ENCODE measurements around the gene TMEM154. TPM values are rescaled to one million over a fixed set of nuclear protein-coding genes. Genes with fewer than 3 reads are reported as not detected.
"Not testable (repeated sequence)": the region's sequence is repeated elsewhere in the genome, so short reads cannot be mapped to it uniquely, and the experiment has no call there.

TMEM154 gene
- total RNA-seq, 1 experiment from 2014 or later: 4.2 TPM

GRCh38 chr4:152672206-152673092, 7.3 kb downstream of the TMEM154 start:
- DNase-seq (ENCODE audit: extremely low read depth, low read depth): no peak

GRCh38 chr4:152668338-152668964, 11.3 kb downstream of the TMEM154 start:
- DNase-seq (ENCODE audit: extremely low read depth, low read depth): no peak

GRCh38 chr4:152667781-152668180, 12.0 kb downstream of the TMEM154 start:
- no peak for DNase-seq (ENCODE audit: extremely low read depth, low read depth)

- no peak for DNase-seq (ENCODE audit: extremely low read depth, low read depth)
Observed at GRCh38 chr4:152666946-152667345, 12.9 kb downstream of the TMEM154 start.

GRCh38 chr4:152665691-152666395, 14.0 kb downstream of the TMEM154 start:
- DNase-seq (ENCODE audit: extremely low read depth, low read depth): no peak

GRCh38 chr4:152664067-152664378, 15.8 kb downstream of the TMEM154 start:
- not testable (repeated sequence) for DNase-seq (ENCODE audit: extremely low read depth, low read depth)

GRCh38 chr4:152663203-152664066, 16.4 kb downstream of the TMEM154 start:
- DNase-seq (ENCODE audit: extremely low read depth, low read depth): no peak

GRCh38 chr4:152661649-152662048, 18.1 kb downstream of the TMEM154 start:
- no peak for DNase-seq (ENCODE audit: extremely low read depth, low read depth)

GRCh38 chr4:152660526-152660925, 19.3 kb downstream of the TMEM154 start:
- DNase-seq (ENCODE audit: extremely low read depth, low read depth): no peak

- no peak for DNase-seq (ENCODE audit: extremely low read depth, low read depth)
Observed at GRCh38 chr4:152659806-152660205, 20.0 kb downstream of the TMEM154 start.

- no peak for DNase-seq (ENCODE audit: extremely low read depth, low read depth)
Observed at GRCh38 chr4:152657657-152658056, 22.1 kb downstream of the TMEM154 start.

- no peak for DNase-seq (ENCODE audit: extremely low read depth, low read depth)
Observed at GRCh38 chr4:152655272-152656129, 24.3 kb downstream of the TMEM154 start.

- DNase-seq (ENCODE audit: extremely low read depth, low read depth): no peak
Observed at GRCh38 chr4:152652102-152652501, 27.7 kb downstream of the TMEM154 start.

GRCh38 chr4:152651473-152652060, 28.2 kb downstream of the TMEM154 start:
- DNase-seq (ENCODE audit: extremely low read depth, low read depth): no peak

GRCh38 chr4:152646221-152646620, 33.6 kb downstream of the TMEM154 start:
- DNase-seq (ENCODE audit: extremely low read depth, low read depth): no peak

- DNase-seq (ENCODE audit: extremely low read depth, low read depth): no peak
Observed at GRCh38 chr4:152644130-152644529, 35.7 kb downstream of the TMEM154 start.

GRCh38 chr4:152643153-152644035, 36.4 kb downstream of the TMEM154 start:
- DNase-seq (ENCODE audit: extremely low read depth, low read depth): no peak
